H1 (cell line): ENCODE results near the gene CUEDC1. TPM values are rescaled to one million over a fixed set of nuclear protein-coding genes. Genes with fewer than 3 reads are reported as not detected.
"Not testable (repeated sequence)": the region's sequence is repeated elsewhere in the genome, so short reads cannot be mapped to it uniquely, and the experiment has no call there.

Experiments used
- CTCF ChIA-PET: fragments of 300-600 bp; sonication (Branson Sonifier 250); formaldehyde crosslinking; loops from one replicate; lab custom pipeline; 2021; ENCODE audit not compliant: partially characterized antibody; lab: Charles Lee
- POLR2A ChIA-PET: fragments of 300-600 bp; sonication (Branson Sonifier 250); formaldehyde crosslinking; loops from one replicate; lab custom pipeline; 2021; ENCODE audit warnings: inconsistent platforms; ENCODE audit not compliant: partially characterized antibody; lab: Charles Lee
- DNase-seq, 2 experiments: peaks; one replicate each; pipeline versions ENCODE4 v3.0.0 to v3.0.0-alpha.2; 2010 to 2022; ENCODE audit warnings: low spot score in 2 of 2, low read depth in 1 of 2, mixed read lengths in 1 of 2
- FAIRE-seq: peaks from 2 replicates; lab custom pipeline; 2011; peaks lifted over from hg19 to GRCh38; lab: Jason Lieb, UNC
- H2AFZ ChIP-seq: 2 replicates; pipeline ENCODE4 v1.8.1; 2012; ENCODE audit warnings: low read length, inconsistent platforms
- H2AK5ac ChIP-seq: 2 replicates; pipeline ENCODE4 v1.6.1; 2013; ENCODE audit warnings: low read depth, low read length
- H2BK120ac ChIP-seq: replicated peaks from 2 replicates; pipeline ENCODE3; 2013; ENCODE audit warnings: low read depth, low read length, inconsistent platforms
- H2BK12ac ChIP-seq: 2 replicates; pipeline ENCODE4 v1.6.1; 2013; ENCODE audit warnings: low read depth, low read length
- H2BK15ac ChIP-seq: 2 replicates; pipeline ENCODE4 v1.6.1; 2013; ENCODE audit warnings: low read length
- H2BK20ac ChIP-seq: 2 replicates; pipeline ENCODE4 v1.6.1; 2013; ENCODE audit warnings: low read length
- H2BK5ac ChIP-seq: 2 replicates; pipeline ENCODE4 v1.6.1; 2013; ENCODE audit warnings: low read depth, low read length
- H3K14ac ChIP-seq: 2 replicates; pipeline ENCODE4 v1.6.1; 2013; ENCODE audit warnings: inconsistent platforms; ENCODE audit not compliant: insufficient read length
- H3K18ac ChIP-seq: 2 replicates; pipeline ENCODE4 v1.6.1; 2013; ENCODE audit warnings: low read length; ENCODE audit errors: extremely low read depth
- H3K23ac ChIP-seq: 2 replicates; pipeline ENCODE4 v1.6.1; 2013; ENCODE audit warnings: inconsistent platforms; ENCODE audit not compliant: insufficient read length
- H3K23me2 ChIP-seq: 2 replicates; pipeline ENCODE4 v1.6.1; 2013; ENCODE audit warnings: low read depth, low read length
- H3K27ac ChIP-seq: 2 replicates; pipeline ENCODE4 v1.6.1; 2011; ENCODE audit warnings: low read depth, low read length, inconsistent platforms
- H3K27me3 ChIP-seq, 4 experiments: replicated peaks in 1 of 4; 1 replicate in 1 of 4; 2 replicates in 3 of 4; pipeline versions ENCODE4 v1.6.1 to v1.8.1; 2011 to 2013; ENCODE audit warnings: low read length in 3 of 4, mild to moderate bottlenecking in 3 of 4, inconsistent platforms in 2 of 4, mixed read lengths in 2 of 4, moderate library complexity in 1 of 4; ENCODE audit not compliant: control insufficient read depth in 3 of 4, insufficient read depth in 3 of 4; ENCODE audit errors: extremely low read depth in 1 of 4
- H3K36me3 ChIP-seq, 4 experiments: 2 replicates each; pipeline versions ENCODE4 v1.6.1 to v1.8.1; 2011 to 2013; ENCODE audit warnings: mild to moderate bottlenecking in 4 of 4, low read length in 3 of 4, moderate library complexity in 2 of 4, control low read depth in 1 of 4, inconsistent platforms in 1 of 4; ENCODE audit not compliant: insufficient read depth in 4 of 4, control insufficient read depth in 2 of 4
- H3K4ac ChIP-seq: replicated peaks from 2 replicates; pipeline ENCODE3; 2013; ENCODE audit warnings: low read length, low read depth, mixed read lengths, inconsistent platforms; ENCODE audit not compliant: insufficient read length
- H3K4me1 ChIP-seq, 4 experiments: replicated peaks in 1 of 4; 1 replicate in 1 of 4; 2 replicates in 3 of 4; pipeline versions ENCODE4 v1.6.1 to v1.8.1; 2011 to 2013; ENCODE audit warnings: low read length in 3 of 4, inconsistent platforms in 2 of 4, mixed read lengths in 1 of 4; ENCODE audit not compliant: insufficient read depth in 4 of 4, control insufficient read depth in 3 of 4
- H3K4me2 ChIP-seq, 2 experiments: 2 replicates each; pipeline versions ENCODE4 v1.6.1 to v1.8.1; 2011 to 2013; ENCODE audit warnings: low read depth in 2 of 2, low read length in 2 of 2, control low read depth in 1 of 2, inconsistent platforms in 1 of 2, mild to moderate bottlenecking in 1 of 2; ENCODE audit not compliant: insufficient read depth in 1 of 2
- H3K4me3 ChIP-seq, 4 experiments: fragments of 200-600, 300-600 bp in 1 of 4; sonication (generic), shearing (Covaris generic), sonication (Bioruptor Twin) in 1 of 4; 2 replicates each; pipeline versions ENCODE4 v1.5.1 to v1.8.1; 2011 to 2016; ENCODE audit warnings: low read length in 4 of 4, low read depth in 3 of 4, control low read depth in 2 of 4, inconsistent platforms in 2 of 4, mild to moderate bottlenecking in 2 of 4, mixed read lengths in 1 of 4, moderate library complexity in 1 of 4; ENCODE audit not compliant: insufficient read depth in 2 of 4; ENCODE audit errors: extremely low read depth in 1 of 4
- H3K56ac ChIP-seq: replicated peaks from 2 replicates; pipeline ENCODE3; 2013; ENCODE audit warnings: low read depth, mild to moderate bottlenecking, mixed read lengths, low read length, inconsistent platforms; ENCODE audit not compliant: insufficient read length
- H3K79me1 ChIP-seq: 2 replicates; pipeline ENCODE4 v1.6.1; 2013; ENCODE audit warnings: low read depth, low read length, control low read depth
- H3K79me2 ChIP-seq, 2 experiments: 2 replicates each; pipeline versions ENCODE4 v1.6.1 to v1.8.1; 2012 to 2013; ENCODE audit warnings: low read length in 2 of 2, mild to moderate bottlenecking in 2 of 2, inconsistent platforms in 1 of 2; ENCODE audit not compliant: insufficient read depth in 2 of 2, control insufficient read depth in 1 of 2
- H3K9ac ChIP-seq, 4 experiments: replicated peaks in 1 of 4; 1 replicate in 1 of 4; 2 replicates in 3 of 4; pipeline versions ENCODE4 v1.6.1 to v1.8.1; 2011 to 2013; ENCODE audit warnings: low read depth in 3 of 4, low read length in 3 of 4, control low read depth in 2 of 4, mild to moderate bottlenecking in 2 of 4, moderate library complexity in 2 of 4, inconsistent platforms in 1 of 4; ENCODE audit errors: extremely low read depth in 1 of 4
- H3K9me3 ChIP-seq, 2 experiments: 2 replicates each; pipeline versions ENCODE4 v1.6.1 to v1.8.1; 2012 to 2013; ENCODE audit warnings: mild to moderate bottlenecking in 2 of 2, moderate library complexity in 2 of 2, control low read depth in 1 of 2, inconsistent platforms in 1 of 2, low read depth in 1 of 2, low read length in 1 of 2, mixed read lengths in 1 of 2; ENCODE audit not compliant: insufficient read depth in 2 of 2
- H4K20me1 ChIP-seq, 2 experiments: replicated peaks in 1 of 2; 2 replicates each; pipeline versions ENCODE3 to v1.8.1; 2011 to 2013; ENCODE audit warnings: inconsistent platforms in 2 of 2, low read length in 2 of 2, mild to moderate bottlenecking in 1 of 2; ENCODE audit not compliant: insufficient read depth in 2 of 2, control insufficient read depth in 1 of 2
- H4K5ac ChIP-seq: 2 replicates; pipeline ENCODE4 v1.6.1; 2013; ENCODE audit warnings: low read length, low read depth, mixed read lengths, inconsistent platforms; ENCODE audit not compliant: insufficient read length
- H4K8ac ChIP-seq: 2 replicates; pipeline ENCODE4 v1.8.0; 2013; ENCODE audit warnings: mild to moderate bottlenecking, moderate library complexity, low read length, inconsistent platforms; ENCODE audit not compliant: insufficient read depth; ENCODE audit errors: extremely low read depth
- H4K91ac ChIP-seq: replicated peaks from 2 replicates; pipeline ENCODE3; 2013; ENCODE audit warnings: low read length, mixed read lengths, inconsistent platforms; ENCODE audit not compliant: insufficient read length
- WGBS, 2 experiments: shearing (Covaris generic) in 1 of 2; methylation state at CpG; one replicate each; pipeline versions ENCODE4 v1.1.6 to v1.1.7; 2013 to 2015; ENCODE audit warnings: low lambda C conversion rate in 2 of 2, mixed read lengths in 2 of 2, inconsistent platforms in 1 of 2, low coverage in 1 of 2, missing lambda C conversion rate in 1 of 2; ENCODE audit not compliant: insufficient replicate concordance in 2 of 2, insufficient coverage in 1 of 2, insufficient read length in 1 of 2; ENCODE audit errors: extremely low coverage in 1 of 2, missing lambda C conversion rate in 1 of 2; 5-methylcytosine and 5-hydroxymethylcytosine counted together
- polyA plus RNA-seq, 7 experiments: library from polyadenylated mRNA; depleted of rRNA in 3 of 7; stranded (reverse) in 5 of 7; unstranded in 2 of 7; fragments of >200 nt in 5 of 7; fragments of 200-250 nt in 2 of 7; gene quantifications; 1 replicate in 5 of 7; 2 replicates in 1 of 7; 4 replicates in 1 of 7; pipeline versions ENCODE4 v1.2.1 to v1.2.3, GENCODE V29; 2011 to 2013; ENCODE audit warnings: missing spikeins in 2 of 7, mixed read lengths in 2 of 7
- total RNA-seq: library from RNA; stranded (reverse); fragmentation: NEBNext Ultra II Directional; extraction: Animal tissue kit (Norgen Biotek cat#: 25700); gene quantifications from 2 replicates; pipeline ENCODE4 v1.2.1, GENCODE V29; 2021

Gene CUEDC1
- total and polyA plus RNA-seq, 2 of the 8 experiments (the other 6 are each of a cell fraction or from before 2014, with no cell fraction given): 4.0 to 10.7 TPM

DNA sequence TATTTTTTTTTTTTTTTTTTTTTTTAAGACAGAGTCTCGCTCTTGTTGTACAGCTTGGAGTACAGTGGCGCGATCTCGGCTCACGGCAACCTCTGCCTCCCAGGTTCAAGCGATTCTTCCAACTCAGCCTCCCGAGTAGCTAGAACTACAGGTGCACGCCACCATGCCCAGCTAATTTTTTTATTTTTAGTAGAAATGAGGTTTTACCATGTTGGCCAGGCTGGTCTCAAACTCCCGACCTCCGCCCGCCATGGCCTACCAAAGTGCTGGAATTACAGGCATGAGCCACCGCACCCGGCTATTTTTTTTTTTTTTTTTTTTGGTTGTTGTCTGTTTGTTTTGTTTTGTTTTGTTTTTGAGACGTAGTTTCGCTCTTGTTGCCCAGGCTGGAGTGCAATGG, 3.2 kb upstream of the CUEDC1 start:
- not testable (repeated sequence) for H3K79me1 ChIP-seq, H3K56ac ChIP-seq, H3K4me3 ChIP-seq, H3K9ac ChIP-seq, H3K9me3 ChIP-seq, FAIRE-seq, H2BK120ac ChIP-seq, H3K4me2 ChIP-seq, H3K18ac ChIP-seq, H2BK5ac ChIP-seq, H3K23me2 ChIP-seq, H3K23ac ChIP-seq, H4K8ac ChIP-seq, H2AK5ac ChIP-seq, H2BK12ac ChIP-seq, H3K36me3 ChIP-seq, H2AFZ ChIP-seq, H3K4ac ChIP-seq, H3K27ac ChIP-seq, H4K20me1 ChIP-seq, H3K79me2 ChIP-seq, H4K91ac ChIP-seq, H2BK15ac ChIP-seq, H3K14ac ChIP-seq, H4K5ac ChIP-seq, H2BK20ac ChIP-seq
- peaks cover 10 to 20% (median 13%) of the 10 kb centered on the region in 4 experiments; a peak in 6 of 7 replicates for H3K4me1 ChIP-seq
- peak in 1 of 2 experiments; percentile 10 for DNase-seq
- 97% methylated on average over 12 of the region's 15 CpGs; no CpG with 5 or more reads in 1 of the 2 experiments for WGBS, 2 experiments
- H3K27me3 ChIP-seq: peaks cover 0 to 25% (median 19%) of the 10 kb centered on the region in 4 experiments; a peak in 6 of 7 replicates
- POLR2A ChIA-PET: interaction anchor here (0.7 to 1.0 kb wide), 2 partner anchors 81 to 156 kb away, joined by 3 read pairs; no protein-coding TSS in a partner anchor
- CTCF ChIA-PET: interaction anchor here (0.7 to 13.5 kb wide), 4 partner anchors 10 to 288 kb away, joined by 3 to 162 read pairs (median 30); no protein-coding TSS in a partner anchor
